Measurements from ENCODE around the gene KIF2C.

DNA sequence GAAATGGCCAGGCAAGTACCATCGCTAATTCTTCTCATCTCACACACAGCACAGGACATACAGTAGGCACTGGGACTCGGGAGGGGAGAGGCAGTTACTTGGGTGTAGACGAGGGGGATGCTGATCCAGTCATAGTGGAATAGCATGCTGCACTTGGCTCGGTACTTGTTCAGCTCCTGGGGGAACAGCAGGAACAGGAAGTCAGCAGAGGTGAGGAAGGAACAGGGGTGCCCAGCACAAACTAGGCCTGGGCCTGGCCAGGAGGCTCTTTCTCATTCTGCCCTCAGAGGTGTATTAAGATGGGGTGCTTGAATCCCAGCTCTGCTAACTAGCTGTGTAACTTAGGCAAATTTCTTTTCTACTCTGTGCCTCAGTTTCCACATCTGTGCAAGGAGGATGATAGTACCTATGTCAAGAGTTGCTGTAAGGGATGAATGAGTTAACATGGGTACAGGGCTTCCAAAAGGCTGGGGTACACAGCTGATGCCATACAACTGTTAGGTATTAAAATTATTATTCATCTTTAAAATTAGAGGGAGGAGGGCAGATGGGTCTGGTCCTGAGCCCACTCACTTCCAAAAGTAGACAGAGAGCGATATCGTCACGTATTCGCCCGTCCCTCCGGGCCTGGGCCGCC lies 46.0 kb downstream of the KIF2C start:
- TF ChIP-seq, protein P1, sequence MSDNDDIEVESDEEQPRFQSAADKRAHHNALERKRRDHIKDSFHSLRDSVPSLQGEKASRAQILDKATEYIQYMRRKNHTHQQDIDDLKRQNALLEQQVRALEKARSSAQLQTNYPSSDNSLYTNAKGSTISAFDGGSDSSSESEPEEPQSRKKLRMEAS (IDR thresholded peaks at IDR 0.05; ENCODE audit: low read depth), result no peak
- TF ChIP-seq POLR2AphosphoS5 (IDR thresholded peaks at IDR 0.05; ENCODE audit: low read depth, low read length), result no peak
- TF ChIP-seq, protein P2, sequence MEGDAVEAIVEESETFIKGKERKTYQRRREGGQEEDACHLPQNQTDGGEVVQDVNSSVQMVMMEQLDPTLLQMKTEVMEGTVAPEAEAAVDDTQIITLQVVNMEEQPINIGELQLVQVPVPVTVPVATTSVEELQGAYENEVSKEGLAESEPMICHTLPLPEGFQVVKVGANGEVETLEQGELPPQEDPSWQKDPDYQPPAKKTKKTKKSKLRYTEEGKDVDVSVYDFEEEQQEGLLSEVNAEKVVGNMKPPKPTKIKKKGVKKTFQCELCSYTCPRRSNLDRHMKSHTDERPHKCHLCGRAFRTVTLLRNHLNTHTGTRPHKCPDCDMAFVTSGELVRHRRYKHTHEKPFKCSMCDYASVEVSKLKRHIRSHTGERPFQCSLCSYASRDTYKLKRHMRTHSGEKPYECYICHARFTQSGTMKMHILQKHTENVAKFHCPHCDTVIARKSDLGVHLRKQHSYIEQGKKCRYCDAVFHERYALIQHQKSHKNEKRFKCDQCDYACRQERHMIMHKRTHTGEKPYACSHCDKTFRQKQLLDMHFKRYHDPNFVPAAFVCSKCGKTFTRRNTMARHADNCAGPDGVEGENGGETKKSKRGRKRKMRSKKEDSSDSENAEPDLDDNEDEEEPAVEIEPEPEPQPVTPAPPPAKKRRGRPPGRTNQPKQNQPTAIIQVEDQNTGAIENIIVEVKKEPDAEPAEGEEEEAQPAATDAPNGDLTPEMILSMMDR (IDR thresholded peaks at IDR 0.05), result no peak
- no peak for TF ChIP-seq EP300 (IDR thresholded peaks at IDR 0.05; ENCODE audit: borderline replicate concordance in 1 of 2, low read depth in 1 of 2, low read length in 1 of 2)
- TF ChIP-seq NFIC (IDR thresholded peaks at IDR 0.05; ENCODE audit: borderline replicate concordance), result no peak
- no peak for TF ChIP-seq MXI1 (IDR thresholded peaks at IDR 0.05; ENCODE audit: low read depth, low read length)
- TF ChIP-seq SIN3A (IDR thresholded peaks at IDR 0.05; ENCODE audit: borderline replicate concordance, low read depth, low read length), result no peak
- no peak for TF ChIP-seq TEAD4 (IDR thresholded peaks at IDR 0.05; ENCODE audit: borderline replicate concordance, insufficient read depth)
